ENCODE data around the gene ZC3H4. TPM values are rescaled to one million over a fixed set of nuclear protein-coding genes. Genes with fewer than 3 reads are reported as not detected.
"Not testable (repeated sequence)": the region's sequence is repeated elsewhere in the genome, so short reads cannot be mapped to it uniquely, and the experiment has no call there.

The ZC3H4 gene
- total RNA-seq, 1 donor from 2014 or later: 68.7 TPM

DNA sequence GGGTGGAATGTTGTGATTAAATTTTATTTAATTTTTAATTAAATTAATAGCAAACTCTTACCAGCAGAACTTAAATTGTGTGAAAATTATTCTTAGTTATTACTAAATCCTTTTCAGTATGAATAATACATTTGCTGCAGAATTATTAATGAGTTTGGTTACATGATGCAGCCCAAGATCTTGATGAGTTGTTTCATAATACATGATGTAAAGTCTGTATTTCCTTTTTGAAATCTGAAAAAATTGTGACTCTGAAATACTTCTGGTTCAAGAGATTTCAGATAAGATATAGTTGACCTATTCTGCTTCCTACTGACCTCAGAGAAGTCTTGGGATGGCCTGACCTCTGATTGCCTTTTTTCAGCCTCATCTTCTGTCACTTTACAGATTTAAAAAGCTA, 28.1 kb upstream of the ZC3H4 start:
- Mint-ChIP-seq H3K9me3 (no peaks in the 10 kb centered on the region), H3K27ac (peak overlapping the region; percentile 96), H3K36me3 (peaks cover 28% of the 10 kb centered on the region), H3K27me3 (ENCODE audit: low read depth) (no peaks in the 10 kb centered on the region), H3K4me3 (no peak overlapping the region), H3K4me1 (peaks cover 26% of the 10 kb centered on the region)
- DNase-seq (ENCODE audit: low spot score in 2 of 2, unreplicated experiment in 2 of 2): no peak
- TF ChIP-seq, protein P1, sequence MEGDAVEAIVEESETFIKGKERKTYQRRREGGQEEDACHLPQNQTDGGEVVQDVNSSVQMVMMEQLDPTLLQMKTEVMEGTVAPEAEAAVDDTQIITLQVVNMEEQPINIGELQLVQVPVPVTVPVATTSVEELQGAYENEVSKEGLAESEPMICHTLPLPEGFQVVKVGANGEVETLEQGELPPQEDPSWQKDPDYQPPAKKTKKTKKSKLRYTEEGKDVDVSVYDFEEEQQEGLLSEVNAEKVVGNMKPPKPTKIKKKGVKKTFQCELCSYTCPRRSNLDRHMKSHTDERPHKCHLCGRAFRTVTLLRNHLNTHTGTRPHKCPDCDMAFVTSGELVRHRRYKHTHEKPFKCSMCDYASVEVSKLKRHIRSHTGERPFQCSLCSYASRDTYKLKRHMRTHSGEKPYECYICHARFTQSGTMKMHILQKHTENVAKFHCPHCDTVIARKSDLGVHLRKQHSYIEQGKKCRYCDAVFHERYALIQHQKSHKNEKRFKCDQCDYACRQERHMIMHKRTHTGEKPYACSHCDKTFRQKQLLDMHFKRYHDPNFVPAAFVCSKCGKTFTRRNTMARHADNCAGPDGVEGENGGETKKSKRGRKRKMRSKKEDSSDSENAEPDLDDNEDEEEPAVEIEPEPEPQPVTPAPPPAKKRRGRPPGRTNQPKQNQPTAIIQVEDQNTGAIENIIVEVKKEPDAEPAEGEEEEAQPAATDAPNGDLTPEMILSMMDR (IDR thresholded peaks at IDR 0.05; ENCODE audit: unreplicated experiment): no peak

DNA sequence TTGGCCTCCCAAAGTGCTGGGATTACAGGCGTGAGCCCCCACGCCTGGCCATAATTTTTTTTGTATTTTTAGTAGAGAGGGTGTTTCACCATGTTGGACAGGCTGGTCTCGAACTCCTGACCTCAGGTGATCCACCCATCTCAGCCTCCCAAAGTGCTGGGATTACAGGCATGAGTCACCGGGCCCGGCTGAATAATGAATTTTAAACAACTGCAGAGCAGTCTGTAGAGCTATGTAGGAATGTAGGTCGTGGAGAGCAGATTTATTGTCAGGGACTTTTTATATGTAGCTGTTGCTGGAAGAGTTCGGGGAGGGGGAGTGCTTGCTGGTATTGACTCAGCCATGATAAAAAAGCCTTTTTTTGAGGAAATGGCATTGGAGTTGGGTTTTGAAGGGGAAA, 27.7 kb upstream of the ZC3H4 start:
- DNase-seq (ENCODE audit: low spot score in 2 of 2, unreplicated experiment in 2 of 2): peak in 1 of 2 experiments; percentile 53
- H3K4me3 Mint-ChIP-seq; H3K27me3 Mint-ChIP-seq (ENCODE audit: low read depth); H3K9me3 Mint-ChIP-seq: not testable (repeated sequence)
- H3K27ac Mint-ChIP-seq: peak overlapping the region; percentile 96
- H3K4me1 Mint-ChIP-seq: peaks cover 27% of the 10 kb centered on the region
- peaks cover 25% of the 10 kb centered on the region for H3K36me3 Mint-ChIP-seq

DNA sequence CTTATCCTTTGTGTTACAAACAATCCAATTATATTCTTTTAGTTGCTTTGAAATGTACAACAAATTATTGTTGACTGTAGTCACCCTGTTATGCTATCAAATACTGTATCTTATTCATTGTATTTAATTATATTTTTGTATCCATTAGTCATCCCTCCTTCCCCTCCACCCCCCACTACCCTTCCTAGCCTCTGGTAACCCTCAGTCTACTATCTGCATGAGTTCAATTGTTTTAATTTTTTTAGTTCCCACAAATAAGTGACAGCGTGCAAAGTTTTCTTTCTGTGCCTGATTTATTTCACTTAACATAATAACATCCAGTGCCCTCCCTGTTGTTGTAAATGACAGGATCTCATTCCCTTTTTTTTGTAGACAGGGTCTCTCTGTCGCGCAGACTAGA, 21.6 kb upstream of the ZC3H4 start:
- Mint-ChIP-seq H3K27me3 (ENCODE audit: low read depth) (no peaks in the 10 kb centered on the region), H3K9me3 (peaks cover 4% of the 10 kb centered on the region), H3K4me1 (peaks cover 43% of the 10 kb centered on the region), H3K4me3 (peak overlapping the region; percentile 48), H3K27ac (peak overlapping the region; percentile 85), H3K36me3 (peaks cover 14% of the 10 kb centered on the region)
- no peak for DNase-seq (ENCODE audit: low spot score in 2 of 2, unreplicated experiment in 2 of 2)
- TF ChIP-seq, protein P1 (IDR thresholded peaks at IDR 0.05; ENCODE audit: unreplicated experiment): no peak

DNA sequence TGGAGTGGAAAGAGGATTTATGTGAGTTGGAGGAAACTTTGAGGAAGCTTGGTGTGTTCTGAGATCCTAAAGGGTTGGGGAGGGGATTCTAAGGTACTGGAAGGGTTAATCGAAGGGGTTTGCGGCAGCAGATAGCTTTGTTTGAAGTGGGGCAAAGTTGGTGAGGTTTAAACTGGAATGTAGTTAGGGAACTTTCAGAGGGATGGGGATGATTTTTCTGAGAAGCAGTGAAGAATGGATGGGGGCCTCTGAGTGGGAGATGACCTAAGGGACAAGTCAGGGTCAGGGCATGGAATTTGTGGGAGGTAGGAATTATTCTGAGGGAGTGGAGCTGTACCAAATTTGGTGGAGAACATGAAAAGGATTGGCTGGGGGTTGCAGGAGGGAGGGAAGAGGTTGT, 21.0 kb upstream of the ZC3H4 start:
- H3K4me3 Mint-ChIP-seq: peak overlapping the region; percentile 28
- peaks cover 43% of the 10 kb centered on the region for H3K4me1 Mint-ChIP-seq
- H3K27me3 Mint-ChIP-seq (ENCODE audit: low read depth): no peaks in the 10 kb centered on the region
- H3K27ac Mint-ChIP-seq: peak overlapping the region; percentile 99
- H3K36me3 Mint-ChIP-seq: peaks cover 14% of the 10 kb centered on the region
- TF ChIP-seq, protein P1 (IDR thresholded peaks at IDR 0.05; ENCODE audit: unreplicated experiment): no peak
- no peak for DNase-seq (ENCODE audit: low spot score in 2 of 2, unreplicated experiment in 2 of 2)
- H3K9me3 Mint-ChIP-seq: peaks cover 4% of the 10 kb centered on the region

DNA sequence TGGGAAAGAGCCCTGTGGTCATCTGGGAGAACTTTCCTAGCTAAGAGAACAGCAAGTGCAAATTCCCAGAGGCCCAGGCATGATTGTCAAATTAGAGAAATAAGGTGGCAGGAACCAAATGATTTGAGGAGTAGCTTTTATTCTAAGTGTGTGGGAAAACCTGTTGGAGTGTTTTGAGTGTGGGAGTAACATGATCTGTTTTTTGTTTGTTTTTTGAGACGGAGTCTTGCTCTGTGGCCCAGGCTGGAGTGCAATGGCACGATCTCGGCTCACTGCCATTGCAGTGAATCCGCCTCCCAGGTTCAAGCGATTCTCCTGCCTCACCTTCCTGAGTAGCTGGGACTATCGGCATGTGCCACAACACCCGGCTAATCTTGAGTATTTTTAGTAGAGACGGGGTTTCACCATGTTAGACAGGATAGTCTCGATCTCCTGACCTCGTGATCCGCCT, 19.5 kb upstream of the ZC3H4 start:
- Mint-ChIP-seq H3K36me3 (peaks cover 5% of the 10 kb centered on the region), H3K9me3 (peaks cover 4% of the 10 kb centered on the region), H3K4me1 (peaks cover 43% of the 10 kb centered on the region), H3K27ac (peak overlapping the region; percentile 99), H3K4me3 (peak overlapping the region; percentile 97), H3K27me3 (ENCODE audit: low read depth) (no peaks in the 10 kb centered on the region)
- TF ChIP-seq, protein P1 (IDR thresholded peaks at IDR 0.05; ENCODE audit: unreplicated experiment): no peak
- DNase-seq (ENCODE audit: low spot score in 2 of 2, unreplicated experiment in 2 of 2): no peak

DNA sequence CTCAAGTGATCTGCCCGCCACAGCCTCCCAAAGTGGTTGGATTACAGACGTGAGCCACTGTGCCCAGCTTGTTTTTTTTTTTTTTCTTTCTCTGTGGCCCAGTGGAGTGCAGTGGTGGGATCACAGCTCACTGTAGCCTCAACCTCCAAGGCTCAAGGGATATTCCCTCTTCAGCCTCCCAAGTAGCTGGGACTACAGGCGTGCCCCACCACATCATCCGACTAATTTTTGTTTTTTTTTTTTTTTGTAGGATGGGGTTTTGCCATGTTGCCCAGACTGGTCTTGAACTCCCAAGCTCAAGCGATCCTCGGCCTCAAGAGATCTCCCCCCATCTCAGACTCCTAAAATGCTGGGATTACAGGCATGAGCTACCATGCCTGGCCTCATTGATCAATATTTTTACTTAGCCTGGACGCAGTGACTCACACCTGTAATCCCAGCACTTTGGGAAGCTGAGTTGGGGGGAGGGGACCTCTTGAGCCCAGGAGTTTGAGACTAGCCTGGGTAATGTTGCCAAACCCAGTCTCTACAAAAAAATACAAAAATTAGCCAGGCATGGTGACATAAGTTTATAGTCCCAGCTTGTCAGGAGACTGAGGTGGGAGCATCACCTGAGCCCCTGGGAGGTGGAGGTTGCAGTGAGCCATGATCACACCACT, 18.7 kb upstream of the ZC3H4 start:
- peak overlapping the region; percentile 97 for H3K4me3 Mint-ChIP-seq
- H3K4me1 Mint-ChIP-seq: peaks cover 43% of the 10 kb centered on the region
- no peak for DNase-seq (ENCODE audit: low spot score in 2 of 2, unreplicated experiment in 2 of 2)
- H3K9me3 Mint-ChIP-seq: peaks cover 4% of the 10 kb centered on the region
- no peaks in the 10 kb centered on the region for H3K27me3 Mint-ChIP-seq (ENCODE audit: low read depth)
- TF ChIP-seq, protein P1 (IDR thresholded peaks at IDR 0.05; ENCODE audit: unreplicated experiment): no peak
- H3K27ac Mint-ChIP-seq: peak overlapping the region; percentile 99
- H3K36me3 Mint-ChIP-seq: peaks cover 5% of the 10 kb centered on the region
